Measurements from ENCODE around the gene GTF2F1. TPM values are rescaled to one million over a fixed set of nuclear protein-coding genes. Genes with fewer than 3 reads are reported as not detected.

The GTF2F1 gene
- polyA plus RNA-seq, 1 of the 3 experiments (the other 2 are of a cell fraction) = 104 TPM

DNA sequence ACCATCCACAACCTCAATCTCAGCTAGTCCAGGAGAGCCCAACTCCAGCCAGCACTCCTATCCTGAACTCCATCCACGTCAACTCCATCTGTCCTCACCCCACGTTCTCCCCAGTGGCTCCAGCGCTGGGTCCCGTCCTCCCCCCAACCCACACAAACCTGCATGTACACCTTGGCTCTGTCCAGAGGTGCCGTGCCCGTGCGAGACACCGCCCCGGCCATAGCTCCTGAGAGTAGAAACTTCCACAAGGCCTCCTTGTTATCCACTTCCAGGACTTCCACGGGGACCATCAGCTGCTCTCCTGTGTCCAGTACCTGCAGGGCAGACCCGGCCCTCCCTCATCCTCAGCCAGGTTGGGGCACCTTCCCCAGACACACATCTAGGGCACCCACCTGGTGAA is 38.9 kb upstream of the GTF2F1 start:
- no peaks in the 10 kb centered on the region for H3K4me1 ChIP-seq (ENCODE audit: control insufficient read depth in 1 of 2, insufficient read depth in 2 of 2, low read depth in 1 of 2, low read length in 1 of 2)
- H3K4me3 ChIP-seq (ENCODE audit: low read depth in 2 of 2, low read length in 1 of 2) = no peak overlapping the region
- no peaks in the 10 kb centered on the region for H4K20me1 ChIP-seq (ENCODE audit: insufficient read depth)
- no peaks in the 10 kb centered on the region for H3K9me3 ChIP-seq
- H3K36me3 ChIP-seq (replicated peaks in 1 of 2; ENCODE audit: control insufficient read depth in 1 of 2, insufficient read depth in 2 of 2, low read length in 1 of 2) = no peaks in the 10 kb centered on the region
- no peak for DNase-seq
- no peak overlapping the region for H3K27ac ChIP-seq (ENCODE audit: low read depth in 2 of 2, low read length in 1 of 2)
- WGBS (ENCODE audit: low lambda C conversion rate) = 60% methylated on average over 11 of the region's 11 CpGs
- H3K9me2 ChIP-seq = no peaks in the 10 kb centered on the region
- no peaks in the 10 kb centered on the region for H3K27me3 ChIP-seq (ENCODE audit: insufficient read depth)
- no peak overlapping the region for H2AFZ ChIP-seq (ENCODE audit: low read depth)
- CTCF ChIA-PET = no interaction called here
- POLR2A ChIA-PET = no interaction called here
- TF ChIP-seq TAF1 (IDR thresholded peaks at IDR 0.05; ENCODE audit: borderline replicate concordance, low read depth, low read length) (no peak), JUND (IDR thresholded peaks at IDR 0.05) (no peak), TCF12 (IDR thresholded peaks at IDR 0.05) (no peak), RXRA (IDR thresholded peaks at IDR 0.05; ENCODE audit: borderline replicate concordance, low read depth) (no peak), EP300 (IDR thresholded peaks at IDR 0.05; ENCODE audit: borderline replicate concordance in 1 of 2, low read depth in 1 of 2, low read length in 1 of 2) (no peak), NRF1 (IDR thresholded peaks at IDR 0.05; ENCODE audit: low read depth, low read length) (no peak), PBX3 (IDR thresholded peaks at IDR 0.05) (no peak), ELF1 (IDR thresholded peaks at IDR 0.05) (no peak), MAX (IDR thresholded peaks at IDR 0.05; ENCODE audit: low read depth) (no peak), RCOR1 (IDR thresholded peaks at IDR 0.05; ENCODE audit: low read length) (no peak), EZH2phosphoT487 (IDR thresholded peaks at IDR 0.05; ENCODE audit: borderline replicate concordance, low read depth) (no peak), USF2 (IDR thresholded peaks at IDR 0.05; ENCODE audit: borderline replicate concordance, low read depth, low read length) (no peak), GABPA (IDR thresholded peaks at IDR 0.05; ENCODE audit: low read depth) (no peak), CHD2 (IDR thresholded peaks at IDR 0.05; ENCODE audit: low read length, partially characterized antibody) (no peak), MXI1 (IDR thresholded peaks at IDR 0.05; ENCODE audit: low read depth, low read length) (no peak), SIN3A (IDR thresholded peaks at IDR 0.05; ENCODE audit: borderline replicate concordance, low read depth, low read length) (no peak)
- TF ChIP-seq, protein P1, sequence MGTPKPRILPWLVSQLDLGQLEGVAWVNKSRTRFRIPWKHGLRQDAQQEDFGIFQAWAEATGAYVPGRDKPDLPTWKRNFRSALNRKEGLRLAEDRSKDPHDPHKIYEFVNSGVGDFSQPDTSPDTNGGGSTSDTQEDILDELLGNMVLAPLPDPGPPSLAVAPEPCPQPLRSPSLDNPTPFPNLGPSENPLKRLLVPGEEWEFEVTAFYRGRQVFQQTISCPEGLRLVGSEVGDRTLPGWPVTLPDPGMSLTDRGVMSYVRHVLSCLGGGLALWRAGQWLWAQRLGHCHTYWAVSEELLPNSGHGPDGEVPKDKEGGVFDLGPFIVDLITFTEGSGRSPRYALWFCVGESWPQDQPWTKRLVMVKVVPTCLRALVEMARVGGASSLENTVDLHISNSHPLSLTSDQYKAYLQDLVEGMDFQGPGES (IDR thresholded peaks at IDR 0.05; ENCODE audit: low read depth, low read length) = no peak
- TF ChIP-seq, protein P2, sequence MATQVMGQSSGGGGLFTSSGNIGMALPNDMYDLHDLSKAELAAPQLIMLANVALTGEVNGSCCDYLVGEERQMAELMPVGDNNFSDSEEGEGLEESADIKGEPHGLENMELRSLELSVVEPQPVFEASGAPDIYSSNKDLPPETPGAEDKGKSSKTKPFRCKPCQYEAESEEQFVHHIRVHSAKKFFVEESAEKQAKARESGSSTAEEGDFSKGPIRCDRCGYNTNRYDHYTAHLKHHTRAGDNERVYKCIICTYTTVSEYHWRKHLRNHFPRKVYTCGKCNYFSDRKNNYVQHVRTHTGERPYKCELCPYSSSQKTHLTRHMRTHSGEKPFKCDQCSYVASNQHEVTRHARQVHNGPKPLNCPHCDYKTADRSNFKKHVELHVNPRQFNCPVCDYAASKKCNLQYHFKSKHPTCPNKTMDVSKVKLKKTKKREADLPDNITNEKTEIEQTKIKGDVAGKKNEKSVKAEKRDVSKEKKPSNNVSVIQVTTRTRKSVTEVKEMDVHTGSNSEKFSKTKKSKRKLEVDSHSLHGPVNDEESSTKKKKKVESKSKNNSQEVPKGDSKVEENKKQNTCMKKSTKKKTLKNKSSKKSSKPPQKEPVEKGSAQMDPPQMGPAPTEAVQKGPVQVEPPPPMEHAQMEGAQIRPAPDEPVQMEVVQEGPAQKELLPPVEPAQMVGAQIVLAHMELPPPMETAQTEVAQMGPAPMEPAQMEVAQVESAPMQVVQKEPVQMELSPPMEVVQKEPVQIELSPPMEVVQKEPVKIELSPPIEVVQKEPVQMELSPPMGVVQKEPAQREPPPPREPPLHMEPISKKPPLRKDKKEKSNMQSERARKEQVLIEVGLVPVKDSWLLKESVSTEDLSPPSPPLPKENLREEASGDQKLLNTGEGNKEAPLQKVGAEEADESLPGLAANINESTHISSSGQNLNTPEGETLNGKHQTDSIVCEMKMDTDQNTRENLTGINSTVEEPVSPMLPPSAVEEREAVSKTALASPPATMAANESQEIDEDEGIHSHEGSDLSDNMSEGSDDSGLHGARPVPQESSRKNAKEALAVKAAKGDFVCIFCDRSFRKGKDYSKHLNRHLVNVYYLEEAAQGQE (IDR thresholded peaks at IDR 0.05; ENCODE audit: low read depth, low read length) = no peak
- no peaks in the 10 kb centered on the region for H3K79me2 ChIP-seq (ENCODE audit: insufficient read depth)
- H3K9ac ChIP-seq = no peak overlapping the region
- no peak overlapping the region for H3K4me2 ChIP-seq
- H3F3A ChIP-seq (replicated peaks; ENCODE audit: insufficient read depth) = no peaks in the 10 kb centered on the region
